ENCODE measurements around the gene PYGB.

GRCh38 chr20:25308671-25309394 lies 60.9 kb downstream of the PYGB start:
- TF ChIP-seq CTCF (conservative IDR thresholded peaks at IDR 0.05; ENCODE audit: low read depth, low read length), result no peak
- no peak for TF ChIP-seq EZH2phosphoT487 (IDR thresholded peaks at IDR 0.05; ENCODE audit: borderline replicate concordance, low read length)
- TF ChIP-seq EZH2 (IDR thresholded peaks at IDR 0.05; ENCODE audit: low read length, unreplicated experiment), result no peak

Measured in PC-3 (cell line).